Stimulated activated CD4-positive, alpha-beta T cell treated with anti-CD3 and anti-CD28 coated beads, Interleukin-4, amount 100 ng/mL, for 1 hour (primary cell): Measurements from ENCODE around the gene GPS1.

ENCODE experiments used
- DNase-seq: peaks from one replicate; pipeline ENCODE4 v3.0.0-alpha.2; 2020

Gene GPS1

GRCh38 chr17:82106688-82107305, 55.1 kb downstream of the GPS1 start:
- DNase-seq = no peak
